Measurements from ENCODE around the gene STIM2.
"Not testable (repeated sequence)": the region's sequence is repeated elsewhere in the genome, so short reads cannot be mapped to it uniquely, and the experiment has no call there.

STIM2 gene

DNA sequence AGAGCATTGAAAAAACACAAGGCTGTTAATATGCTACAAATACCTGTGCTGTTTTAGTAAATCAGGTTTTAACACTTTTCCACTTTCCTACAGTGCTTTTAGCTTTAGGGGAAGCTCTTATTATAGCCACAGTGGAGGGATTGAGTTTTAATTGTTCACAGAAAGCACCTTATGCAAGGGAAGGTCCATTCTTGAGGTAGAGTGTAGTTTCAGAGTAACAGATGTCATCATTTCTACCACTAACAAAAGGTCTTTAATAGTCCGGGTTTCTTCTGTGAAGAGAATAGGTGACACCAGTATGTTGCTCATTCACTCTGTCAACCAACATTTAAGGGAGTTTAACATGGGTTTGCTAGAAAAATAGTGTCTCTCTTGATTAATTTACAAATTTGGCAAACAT lies 104.4 kb downstream of the STIM2 start:
- Histone ChIP-seq H2AFZ (ENCODE audit: low read length) (no peak overlapping the region), H3K9ac (ENCODE audit: low read depth, low read length, poor library complexity, severe bottlenecking) (no peak overlapping the region), H3K9me2 (replicated peaks; ENCODE audit: low read depth, low read length) (no peaks in the 10 kb centered on the region), H3K4me3 (ENCODE audit: low read length, poor library complexity, severe bottlenecking) (no peak overlapping the region), H4K20me1 (ENCODE audit: insufficient read depth, low read length, poor library complexity, severe bottlenecking) (no peaks in the 10 kb centered on the region), H3F3A (ENCODE audit: low read depth) (no peaks in the 10 kb centered on the region), H3K4me1 (ENCODE audit: insufficient read depth, low read length, poor library complexity, severe bottlenecking) (peaks cover 5% of the 10 kb centered on the region), H3K27me3 (ENCODE audit: insufficient read depth, low read length, poor library complexity, severe bottlenecking) (no peaks in the 10 kb centered on the region), H3K36me3 (ENCODE audit: insufficient read depth, low read length) (0 out of 2 replicates have a peak, but pooled peaks cover 3% of the 10 kb centered on the region), H3K79me2 (ENCODE audit: insufficient read depth, low read length) (no peaks in the 10 kb centered on the region), H3K4me2 (ENCODE audit: low read depth, low read length, poor library complexity, severe bottlenecking) (no peak overlapping the region), H3K9me3 (ENCODE audit: insufficient read depth, low read depth, low read length) (no peaks in the 10 kb centered on the region)
- TF ChIP-seq, protein P1, sequence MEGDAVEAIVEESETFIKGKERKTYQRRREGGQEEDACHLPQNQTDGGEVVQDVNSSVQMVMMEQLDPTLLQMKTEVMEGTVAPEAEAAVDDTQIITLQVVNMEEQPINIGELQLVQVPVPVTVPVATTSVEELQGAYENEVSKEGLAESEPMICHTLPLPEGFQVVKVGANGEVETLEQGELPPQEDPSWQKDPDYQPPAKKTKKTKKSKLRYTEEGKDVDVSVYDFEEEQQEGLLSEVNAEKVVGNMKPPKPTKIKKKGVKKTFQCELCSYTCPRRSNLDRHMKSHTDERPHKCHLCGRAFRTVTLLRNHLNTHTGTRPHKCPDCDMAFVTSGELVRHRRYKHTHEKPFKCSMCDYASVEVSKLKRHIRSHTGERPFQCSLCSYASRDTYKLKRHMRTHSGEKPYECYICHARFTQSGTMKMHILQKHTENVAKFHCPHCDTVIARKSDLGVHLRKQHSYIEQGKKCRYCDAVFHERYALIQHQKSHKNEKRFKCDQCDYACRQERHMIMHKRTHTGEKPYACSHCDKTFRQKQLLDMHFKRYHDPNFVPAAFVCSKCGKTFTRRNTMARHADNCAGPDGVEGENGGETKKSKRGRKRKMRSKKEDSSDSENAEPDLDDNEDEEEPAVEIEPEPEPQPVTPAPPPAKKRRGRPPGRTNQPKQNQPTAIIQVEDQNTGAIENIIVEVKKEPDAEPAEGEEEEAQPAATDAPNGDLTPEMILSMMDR (conservative IDR thresholded peaks at IDR 0.05; ENCODE audit: low read length): no peak

DNA sequence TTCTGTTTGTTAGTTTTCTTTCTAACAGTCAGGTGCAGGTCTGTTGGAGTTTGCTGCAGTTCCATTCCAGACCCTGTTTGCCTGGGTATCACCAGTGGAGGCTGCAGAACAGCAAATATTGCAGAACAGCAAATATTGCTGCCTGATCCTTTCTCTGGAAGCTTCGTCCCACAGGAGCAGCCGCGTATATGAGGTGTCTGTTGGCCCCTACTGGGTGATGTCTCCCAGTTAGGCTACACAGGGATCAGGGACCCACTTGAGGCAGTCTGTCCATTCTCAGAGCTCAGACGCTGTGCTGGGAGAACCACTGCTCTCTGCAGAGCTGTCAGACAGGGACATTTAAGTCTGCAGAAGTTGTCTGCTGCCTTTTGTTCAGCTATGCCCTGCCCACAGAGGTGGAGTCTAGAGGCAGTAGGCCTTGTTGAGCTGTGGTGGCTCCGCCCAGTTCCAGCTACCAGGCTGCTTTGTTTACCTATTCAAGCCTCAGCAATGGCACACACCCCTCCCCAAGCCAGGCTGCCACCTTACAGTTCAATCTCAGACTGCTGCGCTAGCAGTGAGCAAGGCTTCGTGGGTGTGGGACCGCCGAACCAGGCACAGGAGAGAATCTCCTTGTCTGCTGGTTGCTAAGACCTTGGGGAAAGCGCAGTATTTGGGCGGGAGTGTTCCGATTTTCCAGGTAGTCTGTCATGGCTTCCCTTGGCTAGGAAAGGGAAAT lies 115.0 kb downstream of the STIM2 start:
- not testable (repeated sequence) for H3K9ac ChIP-seq (ENCODE audit: low read depth, low read length, poor library complexity, severe bottlenecking); H3K36me3 ChIP-seq (ENCODE audit: insufficient read depth, low read length); H3F3A ChIP-seq (ENCODE audit: low read depth); H4K20me1 ChIP-seq (ENCODE audit: insufficient read depth, low read length, poor library complexity, severe bottlenecking); H3K9me3 ChIP-seq (ENCODE audit: insufficient read depth, low read depth, low read length); H3K9me2 ChIP-seq (replicated peaks; ENCODE audit: low read depth, low read length); H3K4me1 ChIP-seq (ENCODE audit: insufficient read depth, low read length, poor library complexity, severe bottlenecking); H3K4me2 ChIP-seq (ENCODE audit: low read depth, low read length, poor library complexity, severe bottlenecking); H3K79me2 ChIP-seq (ENCODE audit: insufficient read depth, low read length); H3K27me3 ChIP-seq (ENCODE audit: insufficient read depth, low read length, poor library complexity, severe bottlenecking); H3K4me3 ChIP-seq (ENCODE audit: low read length, poor library complexity, severe bottlenecking); H2AFZ ChIP-seq (ENCODE audit: low read length)

GRCh38 chr4:26978387-26979053 lies 117.9 kb downstream of the STIM2 start:
- no peak overlapping the region for H3K9ac ChIP-seq (ENCODE audit: low read depth, low read length, poor library complexity, severe bottlenecking)
- H3K9me2 ChIP-seq (replicated peaks; ENCODE audit: low read depth, low read length): no peaks in the 10 kb centered on the region
- H3K4me1 ChIP-seq (ENCODE audit: insufficient read depth, low read length, poor library complexity, severe bottlenecking): no peaks in the 10 kb centered on the region
- no peaks in the 10 kb centered on the region for H3F3A ChIP-seq (ENCODE audit: low read depth)
- H2AFZ ChIP-seq (ENCODE audit: low read length): no peak overlapping the region
- no peak overlapping the region for H3K4me2 ChIP-seq (ENCODE audit: low read depth, low read length, poor library complexity, severe bottlenecking)
- H3K79me2 ChIP-seq (ENCODE audit: insufficient read depth, low read length): no peaks in the 10 kb centered on the region
- no peak for TF ChIP-seq EZH2phosphoT487 (IDR thresholded peaks at IDR 0.05; ENCODE audit: borderline replicate concordance)
- no peaks in the 10 kb centered on the region for H3K27me3 ChIP-seq (ENCODE audit: insufficient read depth, low read length, poor library complexity, severe bottlenecking)
- no peak overlapping the region for H3K4me3 ChIP-seq (ENCODE audit: low read length, poor library complexity, severe bottlenecking)
- no peaks in the 10 kb centered on the region for H4K20me1 ChIP-seq (ENCODE audit: insufficient read depth, low read length, poor library complexity, severe bottlenecking)
- H3K9me3 ChIP-seq (ENCODE audit: insufficient read depth, low read depth, low read length): no peaks in the 10 kb centered on the region
- no peaks in the 10 kb centered on the region for H3K36me3 ChIP-seq (ENCODE audit: insufficient read depth, low read length)

DNA sequence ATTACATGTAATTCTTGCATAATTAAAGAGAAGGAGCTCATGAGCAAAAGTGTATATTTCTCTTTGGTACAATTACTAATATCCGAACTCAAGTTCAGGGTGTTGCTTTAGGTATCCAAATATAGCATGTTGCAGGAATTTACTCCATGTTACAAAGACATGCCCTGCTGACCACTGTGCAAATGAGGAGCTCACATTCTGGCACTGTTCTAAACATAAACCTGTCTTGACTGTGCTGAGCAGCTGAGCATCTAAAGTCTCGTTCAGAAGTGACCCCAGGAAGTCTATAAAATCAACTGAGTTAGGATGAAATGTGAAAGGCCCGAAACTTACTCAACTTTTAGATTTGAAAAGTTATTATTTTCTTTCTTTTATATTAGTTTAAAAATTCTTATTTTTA lies 124.3 kb downstream of the STIM2 start:
- H3K9ac ChIP-seq (ENCODE audit: low read depth, low read length, poor library complexity, severe bottlenecking): no peak overlapping the region
- no peak overlapping the region for H3K4me2 ChIP-seq (ENCODE audit: low read depth, low read length, poor library complexity, severe bottlenecking)
- H3K4me1 ChIP-seq (ENCODE audit: insufficient read depth, low read length, poor library complexity, severe bottlenecking): peaks cover 16% of the 10 kb centered on the region
- H3K9me2 ChIP-seq (replicated peaks; ENCODE audit: low read depth, low read length): no peaks in the 10 kb centered on the region
- TF ChIP-seq EZH2phosphoT487 (IDR thresholded peaks at IDR 0.05; ENCODE audit: borderline replicate concordance): no peak
- TF ChIP-seq, protein P1 (conservative IDR thresholded peaks at IDR 0.05; ENCODE audit: low read length): no peak
- H4K20me1 ChIP-seq (ENCODE audit: insufficient read depth, low read length, poor library complexity, severe bottlenecking): peaks cover 18% of the 10 kb centered on the region
- no peak overlapping the region for H3K4me3 ChIP-seq (ENCODE audit: low read length, poor library complexity, severe bottlenecking)
- H3K36me3 ChIP-seq (ENCODE audit: insufficient read depth, low read length): no peaks in the 10 kb centered on the region
- H3K27me3 ChIP-seq (ENCODE audit: insufficient read depth, low read length, poor library complexity, severe bottlenecking): no peaks in the 10 kb centered on the region
- H3F3A ChIP-seq (ENCODE audit: low read depth): no peaks in the 10 kb centered on the region
- H2AFZ ChIP-seq (ENCODE audit: low read length): no peak overlapping the region
- no peaks in the 10 kb centered on the region for H3K9me3 ChIP-seq (ENCODE audit: insufficient read depth, low read depth, low read length)
- no peaks in the 10 kb centered on the region; the same call in 1 of the 2 replicates for H3K79me2 ChIP-seq (ENCODE audit: insufficient read depth, low read length)
